Psoas muscle (tissue), 8 donors: ENCODE measurements around the gene TMEM247. TPM values are rescaled to one million over a fixed set of nuclear protein-coding genes. Genes with fewer than 3 reads are reported as not detected.
A peak's percentile ranks its signal among the peaks of the same experiment; 100 is the strongest.

Experiments used
- ATAC-seq, 4 donors: fragments of 200-7000 bp; cut with Tn5 transposase; one replicate each; pipeline ENCODE4 v1.9.1; 2020; ENCODE audit warnings: moderate library complexity in 3 of 4, mild to moderate bottlenecking in 2 of 4
- DNase-seq, 2 donors: peaks; one replicate each; pipeline ENCODE4 v3.0.0-alpha.2; 2020
- H3K27ac ChIP-seq: fragments of 200-600 bp; one replicate; pipeline ENCODE4 v1.8.0; 2022
- H3K27me3 ChIP-seq, 3 donors: fragments of 200-600 bp in 1 of 3; one replicate each; pipeline versions ENCODE4 v1.6.1 to v1.8.0; 2013 to 2022; ENCODE audit warnings: low read length in 2 of 3, mild to moderate bottlenecking in 2 of 3, moderate library complexity in 1 of 3; ENCODE audit not compliant: insufficient read depth in 3 of 3
- H3K36me3 ChIP-seq, 2 donors: fragments of 200-600 bp in 1 of 2; one replicate each; pipeline versions ENCODE4 v1.6.1 to v1.8.0; 2013 to 2022; ENCODE audit warnings: low read depth in 1 of 2, mild to moderate bottlenecking in 1 of 2, moderate library complexity in 1 of 2; ENCODE audit not compliant: insufficient read depth in 1 of 2
- H3K4me1 ChIP-seq: fragments of 200-600 bp; one replicate; pipeline ENCODE4 v1.8.0; 2022
- H3K4me3 ChIP-seq: fragments of 200-600 bp; one replicate; pipeline ENCODE4 v1.8.0; 2022; ENCODE audit warnings: mild to moderate bottlenecking
- H3K9me3 ChIP-seq: fragments of 200-600 bp; one replicate; pipeline ENCODE4 v1.8.0; 2022
- CTCF ChIP-seq: fragments of 200-600 bp; IDR thresholded peaks from one replicate; pipeline ENCODE4 v1.8.0; 2022; ENCODE audit warnings: antibody characterized with exemption
- WGBS, 3 donors: extraction: QIAGEN DNeasy Blood & Tissue Kit; methylation state at CpG; one replicate each; pipeline versions ENCODE4 v1.1.6 to v1.1.7; 2013; 5-methylcytosine and 5-hydroxymethylcytosine counted together
- intact Hi-C, 2 donors: fragments of 100-400 bp; cut with DNase I; formaldehyde crosslinking; loops; one replicate each; pipeline versions ENCODE4 v1.11.0 to v1.14.2; 2022
- polyA plus RNA-seq, 3 donors: library from polyadenylated mRNA; stranded (reverse); fragments of 200-250 nt; gene quantifications; one replicate each; pipeline ENCODE4 v1.2.3, GENCODE V29; 2013
- total RNA-seq, 4 donors: library from RNA; stranded (reverse); fragmentation: NEBNext Ultra II Directional in 2 of 4; extraction: Animal tissue kit (Norgen Biotek cat#: 25700) in 2 of 4; gene quantifications; one replicate each; pipeline versions ENCODE4 v1.2.1 to v1.2.4, GENCODE V29; 2021 to 2023
- donor health status: healthy with polysubstance abuse.
- donor health status: DM: no; HTN: no; CAD: no; lungs with moderate emphysema.
- donor health status: Bipolar disorder and iron deficiency.
- donor health status: healthy.
- donor health status: DM: yes; HTN: yes; CAD: no.
- donor health status: DM: no; HTN: no; CAD: no.
- donor health status: DM: no; HTN: no; CAD: no.
- donor health status: DM: yes; HTN: yes; CAD: no.

TMEM247 gene
- total and polyA plus RNA-seq, 7 donors, result not detected

DNA sequence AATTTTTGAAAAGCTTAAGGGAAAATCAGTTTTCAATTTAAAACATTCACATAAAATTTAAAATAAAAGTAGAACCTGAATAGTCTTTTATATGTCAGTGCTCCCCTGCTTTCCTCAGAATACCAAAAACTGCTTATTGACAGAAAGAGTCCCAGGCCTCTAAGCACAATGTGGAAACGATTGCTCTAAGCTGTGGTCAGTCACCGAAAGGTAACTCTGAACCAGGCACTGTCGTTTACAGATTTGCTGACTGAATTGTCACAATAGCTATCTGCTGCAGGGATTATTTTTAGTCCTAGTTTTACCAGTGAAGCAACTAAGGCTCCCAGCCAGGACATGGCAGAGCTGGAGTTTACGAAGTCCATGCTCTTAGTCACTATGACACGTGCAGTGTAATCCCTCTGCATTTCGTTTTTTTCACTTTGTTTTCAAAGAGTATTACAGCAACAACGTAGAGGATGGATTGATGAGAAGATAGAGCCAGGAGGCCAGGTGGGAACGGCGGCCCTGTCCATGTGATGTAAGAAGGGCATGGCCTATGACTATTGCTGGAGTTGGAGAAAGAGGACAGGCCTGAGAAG, 28.1 kb upstream of the TMEM247 start:
- no peaks in the 10 kb centered on the region for H3K9me3 ChIP-seq
- ATAC-seq, result peak; percentile 53 to 93 (median 88)
- no peak for TF ChIP-seq CTCF
- H3K4me1 ChIP-seq, result no peaks in the 10 kb centered on the region
- no peaks in the 10 kb centered on the region for H3K27me3 ChIP-seq
- no peak overlapping the region for H3K27ac ChIP-seq
- WGBS, 3 donors, result 49 to 69% (median 50%) methylated on average over 9 of the region's 9 CpGs
- H3K36me3 ChIP-seq, result no peaks in the 10 kb centered on the region
- no peak overlapping the region for H3K4me3 ChIP-seq
- intact Hi-C loops, result no loop called here
- DNase-seq, result peak; percentile 46 to 59

DNA sequence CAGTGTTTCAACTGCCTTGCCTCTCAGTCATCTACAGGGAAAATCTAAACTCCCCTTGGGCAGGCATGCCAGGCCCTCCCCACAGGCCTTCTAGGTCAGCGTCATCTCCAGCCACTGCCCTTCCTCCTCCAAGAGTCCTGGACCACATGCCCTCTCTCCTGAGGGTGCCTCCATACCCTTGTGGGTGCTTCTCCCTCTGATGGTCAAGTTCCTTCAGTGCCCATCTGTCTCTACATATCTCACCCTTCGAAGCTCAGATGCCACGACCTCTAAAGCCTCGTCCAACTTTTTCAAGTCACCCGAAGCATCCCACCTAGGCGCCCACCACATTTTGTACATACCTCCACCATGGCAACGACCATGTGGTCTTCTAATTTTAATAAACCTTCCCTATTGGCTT, 22.6 kb upstream of the TMEM247 start:
- H3K27ac ChIP-seq, result no peak overlapping the region
- H3K4me1 ChIP-seq, result peaks cover 3% of the 10 kb centered on the region
- H3K36me3 ChIP-seq, result no peaks in the 10 kb centered on the region
- ATAC-seq (no peak), DNase-seq (no peak)
- WGBS, 3 donors, result 92 to 94% (median 93%) methylated on average over 7 of the region's 7 CpGs
- H3K27me3 ChIP-seq, result no peaks in the 10 kb centered on the region
- TF ChIP-seq CTCF, result no peak
- intact Hi-C loops, result no loop called here
- no peak overlapping the region for H3K4me3 ChIP-seq
- H3K9me3 ChIP-seq, result no peaks in the 10 kb centered on the region

- H3K4me1 ChIP-seq, result peaks cover 3% of the 10 kb centered on the region
- no peaks in the 10 kb centered on the region for H3K36me3 ChIP-seq
- H3K4me3 ChIP-seq, result no peak overlapping the region
- 67 to 84% (median 80%) methylated on average over 9 of the region's 9 CpGs for WGBS, 3 donors
- intact Hi-C loops, result no loop called here
- no peak for DNase-seq
- no peak for TF ChIP-seq CTCF
- no peak overlapping the region for H3K27ac ChIP-seq
- no peak for ATAC-seq
- no peaks in the 10 kb centered on the region for H3K9me3 ChIP-seq
- no peaks in the 10 kb centered on the region for H3K27me3 ChIP-seq
Observed at GRCh38 chr2:46458763-46459500, 20.4 kb upstream of the TMEM247 start.

DNA sequence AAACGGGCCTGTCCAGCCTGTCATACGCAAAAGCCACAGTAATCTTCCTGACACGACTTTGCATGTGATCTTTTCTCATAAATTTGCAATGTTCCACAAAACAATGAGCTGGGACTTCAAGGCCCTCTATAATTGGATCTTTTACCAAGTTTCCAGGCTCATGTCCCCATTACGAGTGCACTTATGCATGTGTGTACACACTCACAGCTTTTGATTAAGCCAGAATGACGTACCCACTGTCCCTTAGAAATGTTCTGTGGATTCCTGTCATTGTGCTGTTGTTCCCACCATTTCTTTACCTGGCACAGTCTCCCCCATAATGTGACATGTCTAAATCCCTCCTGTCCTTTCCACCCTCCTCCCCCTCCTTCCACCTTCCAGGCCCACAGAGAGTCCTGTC, 19.7 kb upstream of the TMEM247 start:
- intact Hi-C loops, result loop anchor here (2.0 kb wide), 5 partner anchors 191 to 467 kb away; no protein-coding TSS in a partner anchor
- Histone ChIP-seq H3K27ac (no peak overlapping the region), H3K4me3 (no peak overlapping the region), H3K27me3 (no peaks in the 10 kb centered on the region), H3K9me3 (no peaks in the 10 kb centered on the region), H3K36me3 (no peaks in the 10 kb centered on the region), H3K4me1 (peaks cover 3% of the 10 kb centered on the region)
- TF ChIP-seq CTCF, result no peak
- DNase-seq, result no peak
- 64 to 73% (median 67%) methylated on average over 5 of the region's 5 CpGs for WGBS, 3 donors
- no peak for ATAC-seq
